ENCODE results near the gene SNX1. TPM values are rescaled to one million over a fixed set of nuclear protein-coding genes. Genes with fewer than 3 reads are reported as not detected.
A peak's percentile ranks its signal among the peaks of the same experiment; 100 is the strongest.
"Not testable (repeated sequence)": the region's sequence is repeated elsewhere in the genome, so short reads cannot be mapped to it uniquely, and the experiment has no call there.

The SNX1 gene
- total RNA-seq, 1 donor from 2014 or later, result 26.5 TPM

DNA sequence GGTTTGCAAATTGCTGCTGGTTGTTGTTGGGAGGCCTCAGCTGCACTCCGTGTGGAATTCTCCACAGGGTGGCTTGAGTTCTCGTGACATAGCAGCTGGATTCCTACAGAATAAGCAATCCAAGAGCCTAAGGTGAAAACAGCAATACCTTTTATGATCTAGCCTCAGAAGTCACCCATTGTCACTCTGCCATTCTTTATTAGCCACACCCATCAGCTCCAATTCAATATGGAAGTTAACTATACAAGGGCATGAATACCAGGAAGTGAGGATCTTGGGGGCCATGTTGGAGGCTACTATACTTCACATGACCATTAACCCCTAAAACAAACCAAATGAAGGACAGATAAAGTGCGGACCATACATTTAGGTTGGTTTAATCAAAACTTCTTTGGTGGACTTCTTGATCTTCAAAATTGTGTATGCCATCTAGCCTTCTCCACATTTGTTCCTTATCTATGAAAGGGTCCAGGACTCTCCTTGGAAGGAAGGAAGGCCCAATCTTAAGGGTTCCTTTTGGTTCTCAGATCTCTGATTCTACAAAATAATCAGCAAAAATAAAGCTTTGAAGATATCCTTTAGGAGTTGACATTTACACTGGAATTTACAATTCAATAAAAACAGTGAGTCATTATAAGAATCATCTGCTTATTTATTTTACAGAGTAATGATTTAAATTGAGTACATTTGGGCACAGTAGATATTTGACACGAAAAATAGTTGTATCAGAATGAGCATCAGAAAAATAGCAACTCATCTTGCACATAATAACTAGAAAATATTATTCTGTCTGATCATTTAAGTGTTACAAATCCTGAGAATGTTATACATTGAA, 23.6 kb upstream of the SNX1 start:
- FAIRE-seq (no peak), DNase-seq (ENCODE audit: low spot score in 2 of 2) (no peak)

- FAIRE-seq (no peak), DNase-seq (ENCODE audit: low spot score in 2 of 2) (no peak)
These were observed 23.0 kb upstream of the SNX1 start for GRCh38 chr15:64072812-64073211.

- FAIRE-seq; DNase-seq (ENCODE audit: low spot score in 2 of 2): not testable (repeated sequence)
These were observed 22.3 kb upstream of the SNX1 start for GRCh38 chr15:64073496-64073895.

DNA sequence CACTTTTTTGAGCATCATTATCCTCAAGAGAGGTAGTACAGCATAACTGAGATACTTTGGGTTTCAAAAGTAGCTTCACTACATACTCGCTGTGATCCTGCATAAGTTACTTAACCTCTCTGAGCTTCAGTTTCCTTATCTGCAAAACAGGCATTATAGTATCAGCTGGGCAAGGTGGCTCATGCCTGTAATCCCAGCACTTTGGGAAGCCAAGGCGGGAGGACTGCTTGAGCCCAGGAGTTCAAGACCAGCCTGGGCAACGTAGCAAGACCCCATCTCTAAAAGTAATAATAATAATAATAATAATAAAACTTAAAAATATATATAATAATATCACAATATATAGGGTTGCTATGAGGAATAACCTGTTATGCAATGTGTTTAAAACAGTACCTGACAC, 13.0 kb upstream of the SNX1 start:
- no peak for DNase-seq (ENCODE audit: low spot score in 2 of 2)
- no peak for FAIRE-seq

GRCh38 chr15:64089543-64090280, 6.1 kb upstream of the SNX1 start:
- DNase-seq (ENCODE audit: low spot score in 2 of 2), result peak in 1 of 2 donors; percentile 27
- no peak for FAIRE-seq

GRCh38 chr15:64090527-64090926, 5.3 kb upstream of the SNX1 start:
- no peak for FAIRE-seq
- DNase-seq (ENCODE audit: low spot score in 2 of 2), result no peak

DNA sequence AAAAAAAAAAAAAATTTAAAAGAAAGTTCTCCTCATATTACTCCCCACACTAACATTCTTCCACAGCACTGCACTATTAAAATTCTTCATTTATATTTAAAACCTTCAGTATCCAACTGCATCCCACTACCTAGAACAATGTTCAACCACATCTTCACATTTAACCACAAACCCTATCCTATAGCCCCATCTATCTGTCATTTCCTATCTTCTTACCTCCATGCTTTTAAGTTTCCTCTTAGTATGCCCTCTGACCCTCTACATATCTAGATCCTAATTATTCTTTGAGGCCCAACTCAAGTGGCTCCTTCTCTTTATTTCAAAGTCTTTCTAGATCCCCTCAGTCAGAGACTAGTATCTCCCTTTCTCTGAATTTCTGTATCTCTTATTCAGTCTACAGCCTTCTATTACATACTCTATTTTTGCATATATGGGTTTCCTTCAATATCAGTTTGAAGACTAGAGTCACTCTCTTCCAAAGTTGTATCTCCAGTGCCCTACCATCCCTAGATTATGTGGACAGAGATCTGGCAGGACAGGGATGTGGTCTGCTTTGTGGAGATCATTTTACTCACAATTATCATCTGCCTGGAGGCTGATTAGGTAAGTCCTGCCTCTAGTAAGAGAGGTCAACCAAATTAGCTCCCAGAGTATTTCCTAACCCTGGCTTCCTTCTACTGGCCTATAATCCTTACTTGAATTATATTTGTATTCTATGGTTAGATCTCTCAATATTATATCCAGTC, 3.5 kb upstream of the SNX1 start:
- DNase-seq (ENCODE audit: low spot score in 2 of 2) (no peak), FAIRE-seq (no peak)

GRCh38 chr15:64092864-64093626, 2.7 kb upstream of the SNX1 start:
- no peak for DNase-seq (ENCODE audit: low spot score in 2 of 2)
- no peak for FAIRE-seq

DNA sequence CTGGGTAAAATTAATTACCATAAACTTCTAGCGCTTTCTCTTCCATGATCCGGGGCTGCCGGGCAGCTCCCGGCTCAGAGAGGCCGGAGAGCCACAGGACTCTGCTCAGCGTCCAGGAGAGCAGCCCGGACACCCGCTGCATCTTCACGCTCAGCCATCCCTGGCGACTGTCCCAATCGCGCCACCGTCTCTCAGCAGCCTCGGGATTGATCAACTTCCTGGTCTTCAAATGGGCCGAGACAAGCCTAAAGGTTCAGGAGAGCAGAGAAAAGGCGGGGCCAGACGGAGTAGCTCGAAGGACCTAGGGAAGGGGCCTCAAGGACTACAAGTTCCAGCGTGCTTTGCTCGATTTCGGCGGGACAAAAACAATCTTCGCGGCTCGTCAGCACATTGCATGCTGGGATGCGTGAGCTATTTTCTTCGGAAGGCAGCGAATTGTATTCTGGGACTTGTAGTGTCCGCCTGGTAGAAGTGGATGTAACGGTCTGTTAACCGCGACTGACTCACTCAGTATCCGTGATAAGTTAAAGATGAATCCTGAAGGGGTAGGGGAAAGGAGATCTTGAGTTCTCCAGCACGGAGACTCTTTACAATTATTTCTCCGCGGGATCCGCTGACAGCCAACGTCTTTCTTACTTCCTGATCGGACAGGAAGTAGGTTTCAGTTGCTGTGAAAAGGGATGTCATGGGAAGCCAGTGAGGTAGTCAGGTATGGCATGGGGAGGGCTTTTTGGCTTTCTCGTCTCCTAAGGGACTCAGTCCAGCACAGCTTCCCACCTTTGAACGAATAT, 2.0 kb upstream of the SNX1 start, which contains the start of gene CIAO2A:
CIAO2A (minus strand) TSS at position 212 of the 791 bp plus-strand sequence; CDS start at position 142, 70 bp downstream.
- no peak for FAIRE-seq
- DNase-seq (ENCODE audit: low spot score in 2 of 2), result peak; percentile 78 to 80

GRCh38 chr15:64095431-64095794, 369 bp upstream of the SNX1 start:
- no peak for DNase-seq (ENCODE audit: low spot score in 2 of 2)
- FAIRE-seq, result no peak

GRCh38 chr15:64096668-64097384, 1.0 kb downstream of the SNX1 start:
- FAIRE-seq (no peak), DNase-seq (ENCODE audit: low spot score in 2 of 2) (no peak)

- FAIRE-seq, result no peak
These were observed 3.6 kb downstream of the SNX1 start for GRCh38 chr15:64099379-64099778.

GRCh38 chr15:64100958-64101357, 5.2 kb downstream of the SNX1 start:
- FAIRE-seq (no peak), DNase-seq (ENCODE audit: low spot score in 2 of 2) (no peak)

More at GRCh38 chr15:64099379-64099778, 3.6 kb downstream of the SNX1 start:
- no peak for DNase-seq (ENCODE audit: low spot score in 2 of 2)

DNA sequence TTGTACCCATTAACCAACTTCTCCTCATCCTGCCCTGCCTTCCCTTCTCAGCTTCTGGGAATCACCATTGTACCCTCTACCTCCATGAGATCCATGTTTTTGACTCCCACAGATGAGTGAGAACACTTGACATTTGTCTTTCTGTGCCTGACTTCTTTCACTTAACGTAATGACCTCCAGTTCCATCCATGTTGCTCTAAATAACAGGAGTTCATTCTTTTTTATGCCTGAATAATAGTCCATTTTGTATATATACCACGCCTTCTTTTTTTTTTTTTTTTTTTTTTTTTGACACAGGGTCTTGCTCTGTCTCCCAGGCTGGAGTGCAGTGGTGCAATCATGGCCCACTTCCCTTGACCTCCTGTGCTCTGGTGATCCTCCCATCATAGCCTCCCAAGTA, 6.7 kb downstream of the SNX1 start:
- no peak for FAIRE-seq
- DNase-seq (ENCODE audit: low spot score in 2 of 2), result no peak

GRCh38 chr15:64105113-64105704, 9.4 kb downstream of the SNX1 start:
- DNase-seq (ENCODE audit: low spot score in 2 of 2), result no peak
- no peak for FAIRE-seq

DNA sequence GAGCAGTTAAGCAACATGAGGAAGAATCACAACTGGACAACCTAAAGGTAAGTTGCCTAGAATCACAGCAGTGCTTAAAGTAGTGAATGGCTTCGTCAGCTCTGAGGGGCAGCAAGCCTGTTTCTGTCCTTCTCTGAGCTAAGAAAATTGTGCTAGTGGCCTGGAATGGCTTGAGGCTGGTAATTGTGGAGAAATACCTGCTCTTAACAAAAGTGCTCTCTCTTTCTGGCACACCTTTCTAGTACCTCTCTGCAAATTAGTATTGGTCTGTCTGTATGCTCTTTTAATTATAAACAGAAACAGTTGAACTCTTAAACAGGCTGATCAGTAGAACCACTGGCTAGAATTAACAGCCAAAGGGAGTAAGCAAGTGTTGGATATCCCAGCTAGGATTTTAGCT, 11.6 kb downstream of the SNX1 start:
- DNase-seq (ENCODE audit: low spot score in 2 of 2) (no peak), FAIRE-seq (no peak)

DNA sequence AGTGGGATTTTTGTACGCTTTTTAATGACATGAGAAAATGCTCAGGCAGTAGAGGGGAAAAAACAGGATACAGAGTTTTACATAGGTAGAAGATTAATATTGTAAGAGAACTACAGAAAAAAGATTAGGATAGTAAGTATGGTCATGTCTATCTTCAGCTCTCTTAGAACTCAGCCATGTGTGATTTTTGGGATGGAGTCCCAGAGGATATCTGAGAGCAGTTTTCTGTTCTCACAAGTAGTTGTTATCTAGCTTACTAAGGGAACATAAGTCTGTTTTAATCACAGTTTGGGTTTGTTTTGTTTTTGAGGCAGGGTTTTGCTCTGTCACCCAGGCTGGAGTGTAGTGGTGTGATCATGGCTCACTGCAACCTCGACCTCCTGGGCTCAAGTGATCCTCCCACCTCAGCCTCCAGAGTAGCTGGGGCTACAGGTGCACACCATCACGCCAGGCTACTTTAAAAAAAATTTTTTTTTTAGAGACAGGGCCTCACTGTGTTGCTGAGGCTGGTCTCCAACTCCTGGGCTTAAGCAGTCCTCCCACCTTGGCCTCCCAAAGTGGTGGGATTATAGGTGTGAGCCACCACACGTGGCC, 14.4 kb downstream of the SNX1 start:
- not testable (repeated sequence) for DNase-seq (ENCODE audit: low spot score in 2 of 2); FAIRE-seq
